ENCODE results near the gene SSU72. TPM values are rescaled to one million over a fixed set of nuclear protein-coding genes. Genes with fewer than 3 reads are reported as not detected.

SSU72 gene
- total RNA-seq, 1 experiment from 2014 or later = 179 TPM

GRCh38 chr1:1542766-1543705 lies 31.6 kb downstream of the SSU72 start:
- Histone ChIP-seq H3K18ac (ENCODE audit: insufficient read length, low read depth, low read length) (no peak overlapping the region), H4K91ac (ENCODE audit: insufficient read length, low read depth, low read length) (no peak overlapping the region), H3K27me3 (ENCODE audit: insufficient read depth, low read length) (no peaks in the 10 kb centered on the region), H4K8ac (replicated peaks; ENCODE audit: insufficient read length, low read depth, low read length) (no peak overlapping the region), H2AK5ac (ENCODE audit: insufficient read length, low read length) (no peak overlapping the region), H2BK12ac (ENCODE audit: insufficient read length, low read depth, low read length) (no peak overlapping the region), H3K23ac (ENCODE audit: insufficient read length, low read depth, low read length) (no peak overlapping the region), H3K56ac (ENCODE audit: insufficient read length, low read depth, low read length) (no peak overlapping the region), H3K14ac (ENCODE audit: insufficient read depth, low read length) (no peak overlapping the region), H4K20me1 (ENCODE audit: control insufficient read depth, insufficient read depth, insufficient read length) (no peaks in the 10 kb centered on the region), H3K4me2 (ENCODE audit: insufficient read depth, insufficient read length, low read length) (no peak overlapping the region), H4K5ac (ENCODE audit: insufficient read length, low read depth, low read length) (no peak overlapping the region), H2BK120ac (ENCODE audit: low read depth, low read length, poor library complexity, severe bottlenecking) (no peak overlapping the region), H2BK15ac (ENCODE audit: low read depth, low read length) (no peak overlapping the region), H3K9me3 (ENCODE audit: control insufficient read depth, low read depth, low read length) (no peaks in the 10 kb centered on the region), H3K4ac (ENCODE audit: low read depth, low read length) (no peak overlapping the region), H3K79me1 (ENCODE audit: insufficient read depth, low read depth, low read length, poor library complexity, severe bottlenecking) (no peaks in the 10 kb centered on the region), H2AFZ (ENCODE audit: low read length) (no peak overlapping the region), H3T11ph (ENCODE audit: low read length) (no peak overlapping the region), H3K4me1 (ENCODE audit: insufficient read depth, low read length) (no peaks in the 10 kb centered on the region), H3K27ac (ENCODE audit: insufficient read length, low read depth, low read length) (no peak overlapping the region), H3K23me2 (ENCODE audit: insufficient read length, low read depth, low read length, poor library complexity, severe bottlenecking) (peaks cover 7% of the 10 kb centered on the region), H3K79me2 (ENCODE audit: insufficient read depth, low read length) (no peaks in the 10 kb centered on the region), H2BK5ac (ENCODE audit: insufficient read length, low read length) (no peak overlapping the region), H2BK20ac (ENCODE audit: low read depth, low read length, poor library complexity, severe bottlenecking) (no peak overlapping the region), H3K9ac (ENCODE audit: extremely low read depth, insufficient read length, low read length) (no peak overlapping the region)
- WGBS (ENCODE audit: extremely low coverage, insufficient read length, low lambda C conversion rate) = no CpG with 5 or more reads among the region's 45 CpGs
- Mint-ChIP-seq H3K36me3 (ENCODE audit: insufficient read depth in 1 of 3, low read depth in 3 of 3) (peaks cover 2 to 41% (median 37%) of the 10 kb centered on the region in 3 experiments; a peak in 6 of 7 replicates), H3K9me3 (no peaks in the 10 kb centered on the region; a peak in 1 of 5 replicates), H3K27me3 (ENCODE audit: low read depth) (no peaks in the 10 kb centered on the region; the same call in 1 of the 2 replicates), H3K27ac (no peak overlapping the region), H3K4me1 (peaks cover 0 to 4% of the 10 kb centered on the region in 2 experiments; a peak in 2 of 4 replicates), H3K4me3 (no peak overlapping the region)
- no peak for TF ChIP-seq CTCF (conservative IDR thresholded peaks at IDR 0.05)
- no peak for DNase-seq
